NOMO-1 treated with dmso at 0.1 percent for 144 hours (cell line): ENCODE results near the gene LRIG2.
"Not testable (repeated sequence)": the region's sequence is repeated elsewhere in the genome, so short reads cannot be mapped to it uniquely, and the experiment has no call there.

ENCODE experiments used
- DNase-seq: peaks from one replicate; lab custom pipeline; 2025; ENCODE audit not compliant: unreplicated experiment; lab: John Stamatoyannopoulos, UW

LRIG2 gene

DNA sequence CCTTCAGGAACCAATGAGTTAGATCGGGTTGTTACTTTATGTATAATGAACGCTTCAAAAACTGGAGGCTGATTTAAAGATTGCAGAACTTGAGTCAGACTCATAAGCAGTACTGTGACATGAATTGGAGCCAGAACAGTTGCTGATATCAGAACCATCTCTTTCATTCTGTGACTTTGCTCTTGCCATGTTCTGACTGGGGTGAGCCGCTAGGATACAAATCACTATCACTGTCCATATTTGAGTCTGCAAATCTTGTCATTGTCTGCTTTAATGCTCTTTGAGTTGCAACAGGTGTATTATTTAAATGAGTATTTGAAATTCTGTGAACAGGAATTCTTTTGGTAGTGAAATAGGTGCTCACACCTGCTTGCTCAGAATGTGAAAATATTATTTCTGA is 52.5 kb downstream of the LRIG2 start:
- DNase-seq: no peak

DNA sequence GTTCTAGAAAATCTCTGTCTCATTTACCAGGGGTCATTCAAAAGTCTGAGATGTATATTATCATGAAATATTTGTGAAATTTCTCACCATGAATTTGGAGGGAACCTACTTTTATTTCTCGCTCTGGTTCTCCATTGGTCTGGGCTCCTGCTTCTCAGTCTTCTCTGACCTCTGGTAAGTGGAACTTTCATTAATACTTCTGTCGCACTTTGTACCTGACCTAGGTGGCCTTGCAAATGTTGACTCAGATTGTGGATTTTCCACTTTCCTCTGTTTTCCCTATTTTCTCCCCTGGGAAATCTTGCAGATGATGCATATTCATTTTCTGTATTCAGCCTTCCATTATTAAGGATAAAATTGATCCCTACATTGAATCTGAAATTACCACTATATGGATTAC is 53.2 kb downstream of the LRIG2 start:
- DNase-seq: no peak

DNA sequence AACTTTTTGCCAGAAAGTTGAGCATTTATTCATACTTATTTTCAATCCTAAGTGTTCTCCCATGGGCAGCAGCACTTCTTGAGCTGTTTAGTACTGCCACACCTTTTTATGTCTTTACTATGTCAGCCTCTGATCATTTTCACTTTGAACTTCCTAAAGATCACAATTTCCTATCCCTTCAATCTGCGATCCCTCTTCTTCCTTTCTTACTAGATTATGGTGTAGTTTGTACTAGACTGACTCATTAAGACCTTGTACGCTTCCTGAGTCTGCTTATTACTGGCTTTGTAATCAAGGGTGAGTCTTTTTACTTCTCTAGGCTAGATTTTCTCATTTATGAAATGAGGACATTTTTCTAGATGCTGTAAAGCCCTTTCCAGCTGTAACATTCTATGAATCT is 55.1 kb downstream of the LRIG2 start:
- no peak for DNase-seq

DNA sequence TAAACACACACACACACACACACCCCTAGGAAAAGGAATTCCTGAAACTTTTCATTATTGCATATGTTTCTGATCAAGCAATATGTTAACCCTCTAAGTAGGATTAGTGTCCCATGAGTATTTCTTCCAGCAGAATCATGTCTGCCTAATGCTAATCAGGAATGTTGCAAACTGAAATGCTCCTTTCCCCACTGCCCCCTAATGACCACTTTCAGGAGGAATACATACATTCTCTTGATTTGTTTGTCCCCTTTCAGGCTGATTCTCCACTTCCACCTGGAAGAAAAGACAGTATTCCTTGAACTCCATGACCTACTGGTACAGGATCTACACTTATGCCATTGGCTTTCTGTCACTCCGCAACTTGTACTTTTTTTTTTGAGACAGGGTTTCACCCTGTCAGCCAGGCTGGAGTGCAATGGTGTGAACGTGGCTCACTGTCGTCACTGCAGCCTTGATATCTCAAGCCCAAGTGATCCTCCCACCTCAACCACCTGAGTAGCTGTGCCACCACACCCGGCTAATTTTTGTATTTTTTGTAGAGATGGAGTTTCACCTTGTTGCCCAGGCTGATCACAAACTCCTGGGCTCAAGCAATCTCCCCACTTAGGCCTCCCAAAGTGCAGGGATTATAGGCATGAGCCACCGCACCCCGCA is 56.7 kb downstream of the LRIG2 start:
- DNase-seq: no peak

DNA sequence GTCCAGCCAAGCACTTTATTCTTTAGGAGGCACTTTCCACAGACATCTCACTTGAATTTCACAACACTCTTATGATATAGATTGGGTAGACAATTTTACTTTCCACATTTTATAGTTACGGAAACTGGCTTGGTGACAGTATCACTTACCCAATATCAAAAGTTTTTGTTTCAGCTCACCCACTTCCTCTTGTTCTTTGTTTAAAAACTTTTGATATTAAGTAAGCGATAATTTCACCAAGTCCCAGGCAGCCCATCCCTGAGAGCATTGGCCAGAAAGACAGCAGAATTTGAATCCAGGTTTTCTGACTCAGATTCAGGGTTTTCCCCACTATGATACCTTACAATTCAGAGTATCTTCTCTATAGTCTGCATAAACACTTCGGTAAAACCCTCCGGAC is 60.0 kb downstream of the LRIG2 start:
- DNase-seq: peak; percentile 41

DNA sequence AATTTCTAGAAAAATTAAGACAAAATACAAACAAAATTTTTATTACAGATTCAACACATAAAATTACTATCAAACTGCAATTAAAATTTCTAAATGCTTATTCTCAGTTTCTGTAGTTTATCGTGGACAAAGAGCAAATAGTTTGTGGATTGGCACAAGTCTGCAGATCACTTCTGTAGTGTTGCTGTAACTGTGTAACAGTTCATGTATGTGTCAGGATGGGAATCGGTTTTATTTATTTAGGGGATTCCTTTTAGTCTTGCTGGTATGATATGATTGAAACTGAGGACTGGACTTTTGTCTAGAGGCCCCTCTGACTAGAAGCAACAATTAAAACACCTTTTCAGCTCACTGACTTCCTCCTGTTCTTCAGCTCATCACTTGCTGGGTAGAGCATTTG is 60.8 kb downstream of the LRIG2 start:
- no peak for DNase-seq

DNA sequence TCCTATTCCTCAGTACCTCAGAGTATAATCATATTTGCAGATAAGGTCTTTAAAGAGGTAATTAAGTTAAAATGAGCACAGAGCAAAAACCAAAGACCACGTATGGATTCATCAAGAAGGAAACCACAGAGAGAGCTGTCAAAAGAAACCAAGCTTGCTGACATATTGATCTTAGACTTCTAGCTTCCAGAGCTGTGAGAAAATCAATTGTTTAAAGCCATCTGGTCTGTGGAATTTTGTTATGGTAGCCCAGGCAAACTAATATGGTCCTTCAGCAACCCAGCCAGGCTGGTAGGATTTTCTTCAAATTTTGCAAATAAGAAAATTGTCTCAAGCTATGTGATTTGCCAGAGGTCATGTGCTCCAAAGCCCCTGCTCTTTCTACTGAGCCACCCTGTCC is 62.5 kb downstream of the LRIG2 start:
- DNase-seq: no peak

DNA sequence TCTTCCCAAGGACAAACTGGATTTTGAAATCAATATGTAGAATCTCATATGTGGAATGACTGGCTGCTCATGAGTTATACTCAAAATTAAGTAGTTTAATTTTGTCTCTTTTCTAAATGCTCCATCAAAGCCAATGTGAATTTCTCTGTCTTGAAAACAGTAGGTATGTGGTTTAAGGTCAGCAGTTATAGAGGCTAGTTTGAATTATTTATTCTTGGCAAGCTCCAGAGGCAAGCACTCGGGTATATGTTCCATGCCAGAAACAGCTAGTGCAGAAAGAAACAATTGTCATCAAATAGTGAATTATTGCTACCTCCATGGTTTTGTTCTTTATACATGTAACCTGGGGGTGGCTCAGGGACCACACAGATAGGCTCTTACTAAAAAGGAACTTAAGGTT is 63.5 kb downstream of the LRIG2 start:
- DNase-seq: no peak

DNA sequence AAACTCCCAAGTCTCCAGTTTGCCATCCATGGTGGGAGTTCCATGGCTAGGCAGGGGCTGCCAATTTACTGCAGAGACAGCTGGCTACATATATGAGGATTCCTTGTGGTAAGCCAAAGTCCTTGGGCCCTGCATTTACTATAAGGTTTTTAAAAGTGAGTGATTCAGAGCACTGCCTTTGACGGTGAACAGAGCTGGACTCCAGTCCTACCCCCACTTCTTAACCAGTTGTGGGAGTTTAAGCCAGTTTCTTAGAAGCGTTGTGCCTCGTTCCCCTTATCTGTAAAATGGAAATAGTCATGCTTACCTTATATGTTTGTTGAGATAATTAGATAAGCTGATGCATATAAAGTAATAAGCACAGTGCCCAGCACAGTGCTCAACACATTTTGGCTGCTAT is 64.6 kb downstream of the LRIG2 start:
- DNase-seq: no peak

DNA sequence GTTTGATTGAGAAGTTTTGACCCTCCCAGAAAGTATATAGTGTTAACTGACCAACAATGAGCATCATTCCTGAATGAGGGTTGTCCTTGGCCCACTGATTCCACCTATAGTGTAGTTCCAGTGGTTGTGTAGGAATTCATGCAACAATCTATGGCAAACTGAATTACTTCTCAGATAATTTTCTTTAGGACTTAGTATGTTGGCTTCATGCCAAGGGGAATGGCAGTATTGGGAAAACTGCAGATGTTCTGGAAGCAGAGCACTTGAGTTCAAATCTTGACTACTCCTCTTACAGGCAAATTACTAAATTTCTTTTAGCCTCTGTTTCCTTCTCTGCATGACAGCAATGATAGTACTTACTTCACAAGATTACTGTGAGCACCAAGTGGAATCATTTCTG is 65.8 kb downstream of the LRIG2 start:
- no peak for DNase-seq

DNA sequence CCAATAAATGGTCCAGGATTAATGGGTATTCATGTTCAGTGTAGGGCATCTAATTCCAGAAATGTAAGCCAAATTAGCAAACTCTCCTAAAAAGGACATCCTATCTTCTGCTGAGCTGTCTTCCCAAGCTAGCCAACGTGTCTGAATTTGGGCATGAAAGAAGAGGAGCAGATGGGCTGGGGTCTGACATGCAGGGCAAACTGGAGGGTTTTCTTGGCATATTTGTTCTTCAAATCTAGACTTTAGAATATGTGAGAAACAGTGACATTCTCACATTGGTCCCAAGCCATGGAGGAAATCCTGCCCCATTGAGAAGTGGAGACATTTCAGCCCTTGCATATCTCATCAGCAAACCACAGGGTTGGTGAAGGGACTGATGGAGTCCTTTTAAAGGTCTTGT is 67.2 kb downstream of the LRIG2 start:
- DNase-seq: no peak

DNA sequence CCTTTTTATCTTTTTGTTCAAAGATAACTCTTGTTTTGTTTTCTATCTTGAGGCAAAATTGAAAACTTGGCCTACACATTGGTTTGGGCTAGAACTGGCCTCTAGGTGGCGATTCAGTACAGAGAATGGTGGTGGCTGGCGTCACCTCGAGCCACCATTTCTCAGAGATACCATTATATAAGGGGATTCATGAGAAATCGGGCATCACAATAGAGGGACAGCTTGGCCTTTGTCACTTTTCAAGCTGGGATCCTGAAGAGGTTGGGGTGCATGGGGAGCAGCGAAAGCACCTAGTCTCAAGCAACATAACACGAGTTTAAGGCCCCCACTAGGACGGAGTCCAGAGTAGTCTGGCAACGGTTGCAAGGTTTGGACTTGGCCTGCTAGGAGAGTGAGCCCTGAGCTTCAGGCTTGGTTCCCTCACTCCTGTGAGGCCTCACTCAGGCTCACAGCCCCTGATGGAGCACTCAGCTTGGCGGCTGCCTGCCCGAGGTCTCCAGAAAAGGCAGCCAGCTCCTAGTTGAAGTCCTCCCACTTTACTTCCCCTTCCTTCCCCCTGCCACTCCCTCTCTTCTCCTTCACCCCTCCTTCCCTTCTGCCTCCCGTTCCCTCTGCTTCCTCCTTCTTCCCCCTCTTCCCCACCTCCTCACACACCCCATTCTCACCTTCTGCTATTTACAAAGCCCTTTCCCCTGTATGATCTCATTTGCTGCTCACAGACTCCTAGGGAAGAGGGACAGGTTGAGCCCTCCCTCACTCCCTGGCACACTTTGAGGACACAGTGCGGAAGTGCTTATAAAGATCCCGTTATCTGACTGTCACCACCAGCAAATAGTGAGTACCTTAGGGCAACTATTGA is 67.8 kb downstream of the LRIG2 start:
- peak; percentile 20 for DNase-seq

DNA sequence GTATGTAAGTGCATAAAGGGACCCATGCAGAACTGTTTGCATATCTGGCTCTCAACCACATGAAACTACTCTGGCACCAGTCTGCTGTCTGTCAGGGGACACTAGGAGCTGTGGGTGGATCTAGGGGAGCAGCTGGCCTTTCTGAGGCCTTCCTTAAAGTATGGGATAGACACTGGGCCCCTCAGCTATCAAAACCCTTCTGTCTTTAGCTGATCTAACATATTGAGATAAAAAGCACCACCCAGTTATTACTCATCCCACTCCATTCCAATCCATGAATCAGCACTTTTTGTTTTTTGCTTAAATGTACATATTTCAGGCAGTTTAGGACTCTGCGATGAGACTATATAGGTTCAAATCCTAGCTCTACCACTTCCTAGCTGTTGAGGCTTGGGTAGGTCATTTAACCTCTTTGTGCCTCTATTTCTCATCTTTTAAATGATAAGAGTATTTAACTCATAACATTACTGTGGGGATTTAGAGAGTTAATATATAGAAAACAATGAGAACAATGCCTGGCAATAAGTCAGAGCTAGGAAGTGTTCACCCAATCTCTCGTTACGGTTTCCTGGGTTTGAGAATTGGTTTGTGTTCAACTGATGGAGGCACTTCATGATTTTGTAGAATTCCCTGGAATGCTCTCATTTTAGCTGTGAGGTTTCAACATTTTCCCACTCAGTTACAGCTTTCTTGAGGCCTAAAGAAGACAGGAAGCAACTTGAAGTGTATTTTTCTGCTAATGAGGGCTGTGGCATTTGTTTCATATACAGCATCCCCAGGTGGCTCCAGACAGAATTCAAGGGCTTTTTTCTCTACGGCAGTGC is 68.9 kb downstream of the LRIG2 start:
- no peak for DNase-seq

DNA sequence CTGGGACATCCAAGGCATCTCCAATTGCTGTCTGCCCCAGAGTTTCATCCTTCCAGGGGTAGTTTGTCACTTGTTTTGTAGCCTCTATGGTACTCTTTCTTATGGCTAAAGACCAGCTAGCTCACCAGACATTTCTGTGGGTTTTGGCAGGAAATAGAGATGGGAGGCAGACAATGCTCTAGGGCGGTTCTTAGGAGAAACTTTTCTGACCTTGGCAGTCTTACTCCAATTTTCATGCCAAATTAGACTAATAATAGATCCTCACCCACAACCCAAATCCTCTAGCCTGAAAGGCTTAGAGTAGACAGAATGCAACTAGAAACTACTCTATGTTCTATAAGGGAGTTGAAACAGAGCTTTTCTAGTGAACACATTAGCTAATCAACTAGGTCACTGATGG is 69.8 kb downstream of the LRIG2 start:
- no peak for DNase-seq

DNA sequence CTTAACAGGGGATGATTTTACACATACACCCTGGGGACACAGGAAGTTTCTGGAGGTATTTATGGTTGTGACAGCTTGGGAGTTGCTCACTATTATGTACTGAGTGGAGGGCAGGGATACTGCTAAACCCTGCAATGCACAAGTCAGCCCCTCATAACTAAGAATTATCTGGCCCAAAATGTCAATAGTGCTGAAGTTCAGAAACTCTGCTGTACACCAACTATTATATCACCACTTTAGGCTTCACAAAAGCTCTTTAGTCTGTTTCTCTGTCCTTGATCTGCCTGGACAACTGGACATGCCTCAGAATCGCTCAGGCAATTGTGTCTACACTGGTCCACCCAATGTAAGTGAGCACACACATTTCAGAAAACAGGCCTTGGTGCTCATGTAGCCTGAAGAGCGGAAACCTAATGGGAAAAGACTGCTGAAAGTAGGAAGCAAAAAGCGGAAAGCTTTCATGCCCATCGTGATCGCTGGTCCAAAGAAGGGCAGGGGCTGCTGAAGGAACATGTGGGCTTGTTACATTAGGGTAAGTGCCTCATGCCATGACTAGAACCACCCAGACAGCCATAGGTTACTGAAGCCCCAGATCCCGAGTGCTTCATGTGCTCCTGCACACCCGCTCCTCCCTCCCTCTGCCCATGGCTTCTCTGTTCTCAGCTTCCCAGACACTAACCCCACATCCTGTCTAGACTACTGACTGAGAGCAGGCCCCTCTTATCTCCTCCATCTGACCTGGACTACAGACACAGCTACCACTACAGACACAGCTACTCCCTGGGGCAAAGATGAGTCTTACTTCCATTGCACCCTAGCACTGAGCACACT is 73.5 kb downstream of the LRIG2 start:
- no peak for DNase-seq

DNA sequence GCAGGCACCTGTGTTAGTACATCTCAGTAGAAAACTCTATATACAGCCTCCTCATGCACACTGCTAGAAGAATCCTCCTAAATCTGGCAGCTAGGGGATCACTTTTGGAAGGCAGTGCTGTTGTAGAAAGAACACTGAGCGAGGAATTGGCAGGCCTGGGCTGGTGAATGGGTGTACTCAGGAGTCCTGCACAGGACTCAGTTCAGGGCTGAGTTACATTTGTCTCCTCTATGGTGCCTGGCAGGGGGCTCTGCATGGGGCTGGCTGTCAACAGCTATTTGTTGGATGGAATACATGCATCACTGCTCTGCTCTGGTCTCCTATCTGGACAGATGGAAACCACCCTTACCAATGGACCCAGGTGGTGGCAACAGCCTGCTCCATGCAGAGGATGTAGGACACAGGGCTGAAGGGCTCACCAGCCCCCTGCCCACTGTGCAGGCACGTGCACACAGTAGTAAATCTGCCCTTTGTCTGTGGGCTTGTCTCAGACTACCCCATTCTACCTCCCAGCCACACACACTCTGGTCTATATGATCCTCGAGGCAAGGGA is 74.2 kb downstream of the LRIG2 start:
- DNase-seq: no peak

DNA sequence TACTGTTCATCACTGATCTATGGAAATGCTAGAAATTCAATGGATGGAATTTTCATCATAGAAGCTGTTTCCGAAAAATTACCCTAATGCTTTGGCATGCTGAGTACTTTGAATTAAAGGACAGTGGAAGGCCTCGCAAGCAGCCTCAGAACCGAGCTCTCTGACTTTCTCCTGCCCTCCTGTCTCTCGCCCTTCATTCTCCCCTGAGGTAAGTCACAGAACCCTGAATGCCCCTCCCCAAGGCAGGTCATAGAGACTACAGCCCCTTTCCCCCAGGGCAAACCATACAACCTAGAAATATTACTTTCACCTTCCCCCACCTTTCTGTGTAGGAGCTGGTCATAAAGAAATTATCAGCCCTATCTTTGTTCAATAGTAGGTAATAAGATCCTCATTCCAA is 74.8 kb downstream of the LRIG2 start:
- DNase-seq: no peak

DNA sequence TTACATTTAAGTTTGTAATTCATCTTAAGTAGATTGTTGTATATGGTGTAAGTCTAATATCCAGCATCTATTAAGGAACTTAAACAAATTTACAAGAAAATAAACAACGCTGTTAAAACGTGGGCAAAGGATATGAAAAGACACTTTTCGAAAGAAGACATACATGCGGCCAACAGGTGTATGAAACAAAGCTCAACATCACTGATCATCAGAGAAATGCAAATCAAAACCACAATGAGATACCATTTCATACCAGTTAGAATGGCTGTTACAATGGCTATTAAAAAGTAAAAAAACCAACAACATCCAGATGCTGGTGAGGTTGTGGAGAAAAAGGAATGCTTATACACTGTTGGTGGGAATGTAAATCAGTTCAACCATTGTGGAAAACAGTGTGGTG is 77.5 kb downstream of the LRIG2 start:
- DNase-seq: not testable (repeated sequence)

DNA sequence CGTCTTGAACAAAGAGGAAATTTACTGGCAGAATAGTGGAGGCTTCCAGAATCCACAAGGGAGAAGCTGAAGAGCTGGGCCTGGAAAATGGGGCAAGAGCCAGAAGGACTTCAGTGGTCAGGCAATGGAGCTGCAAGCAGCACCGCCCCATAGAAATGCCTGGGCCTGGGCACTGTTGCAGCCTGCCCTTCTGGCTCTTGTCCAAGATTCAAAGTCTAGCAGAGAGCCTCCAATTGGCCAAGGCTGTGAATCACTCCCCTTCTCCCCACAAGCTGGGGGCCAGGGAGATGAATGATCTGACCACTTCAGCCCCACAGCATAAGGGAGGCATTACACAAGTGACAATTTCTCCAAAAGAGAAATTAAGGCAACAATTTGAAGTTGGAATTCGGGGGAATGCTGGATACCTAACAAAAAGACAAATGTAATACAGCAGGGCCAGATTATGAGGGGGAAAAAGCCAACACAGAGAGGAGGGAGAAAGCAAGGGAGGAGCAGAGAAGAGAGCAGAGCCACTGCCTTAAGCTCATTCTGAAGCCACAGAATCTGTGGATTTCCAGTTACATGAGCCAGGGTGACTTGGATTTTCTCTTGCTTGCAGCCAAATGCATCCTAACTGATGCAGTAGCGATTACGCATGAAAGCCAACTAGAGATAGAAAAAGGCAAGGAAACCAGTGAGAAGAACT is 80.3 kb downstream of the LRIG2 start:
- DNase-seq: no peak

DNA sequence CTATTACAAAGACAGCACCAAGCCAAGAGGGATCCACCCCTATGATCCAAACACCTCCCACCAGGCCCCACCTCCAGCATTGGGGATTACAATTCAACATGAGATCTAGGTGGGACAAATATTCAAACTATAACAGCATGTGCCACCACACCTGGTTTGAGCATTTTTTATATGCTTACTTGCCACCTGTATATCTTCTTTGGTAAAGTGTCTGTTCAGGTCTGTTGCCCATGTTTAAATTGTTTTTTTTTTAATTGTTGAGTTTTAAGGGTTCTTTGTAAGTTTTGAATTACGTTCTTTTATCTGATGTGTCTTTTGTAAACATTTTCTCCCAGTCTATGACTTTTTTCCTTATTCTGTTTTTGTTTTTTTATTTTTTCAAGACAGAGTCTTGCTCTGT is 83.4 kb downstream of the LRIG2 start:
- no peak for DNase-seq
